Endothelial cell of umbilical vein (primary cell): ENCODE measurements around the gene MIPEP.

Source experiments
- CTCF ChIP-seq, 2 donors: IDR thresholded peaks; 1 replicate in 1 of 2; 2 replicates in 1 of 2; pipeline ENCODE4 v1.5.1; 2011; ENCODE audit warnings: low read length in 2 of 2, mild to moderate bottlenecking in 2 of 2, moderate library complexity in 2 of 2, control low read depth in 1 of 2, inconsistent platforms in 1 of 2, low read depth in 1 of 2; ENCODE audit not compliant: insufficient read depth in 1 of 2; ENCODE audit errors: extremely low read depth in 1 of 2
- FOS ChIP-seq: IDR thresholded peaks from 2 replicates; pipeline ENCODE4 v1.6.1; 2011; ENCODE audit warnings: mild to moderate bottlenecking, low read length, moderate library complexity, borderline replicate concordance; ENCODE audit not compliant: insufficient read depth

DNA sequence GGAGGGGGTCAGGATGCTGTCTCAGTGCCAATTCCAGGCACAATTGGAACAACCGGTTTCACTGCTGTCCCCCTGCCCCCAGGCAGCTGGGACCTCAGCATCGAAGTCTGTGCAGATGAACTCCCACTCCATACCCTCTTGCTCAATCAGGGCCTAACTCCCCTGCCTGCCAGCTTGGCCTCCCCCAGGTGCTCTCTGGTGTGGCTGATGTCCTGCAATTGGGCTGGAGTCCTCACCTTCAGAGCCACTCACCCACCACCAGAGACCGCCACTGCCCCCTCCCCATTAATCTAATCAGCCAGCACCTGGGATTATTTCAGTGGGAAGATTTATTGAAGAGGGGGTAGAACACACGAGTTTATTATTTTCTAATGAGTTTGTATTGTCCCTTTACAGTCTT, 118.8 kb downstream of the MIPEP start:
- TF ChIP-seq FOS (no peak), CTCF (IDR thresholded peaks at IDR 0.05; ENCODE audit: extremely low read depth in 1 of 2, insufficient read depth in 1 of 2, low read depth in 1 of 2, low read length in 2 of 2) (no peak)
